Osteoblast (primary cell): ENCODE results near the gene CTTNBP2. TPM values are rescaled to one million over a fixed set of nuclear protein-coding genes. Genes with fewer than 3 reads are reported as not detected.

Source experiments
- DNase-seq: peaks from one replicate; pipeline ENCODE4 v3.0.0; 2011; ENCODE audit warnings: low spot score, mixed read lengths; ENCODE audit not compliant: insufficient read length; ENCODE audit errors: missing footprints
- H2AFZ ChIP-seq: 2 replicates; pipeline ENCODE4 v1.6.0; 2011; ENCODE audit warnings: mild to moderate bottlenecking, low read length
- H3K27ac ChIP-seq: 2 replicates; pipeline ENCODE4 v1.5.1; 2011; ENCODE audit warnings: mild to moderate bottlenecking, low read depth, low read length, moderate library complexity
- H3K27me3 ChIP-seq: 2 replicates; pipeline ENCODE4 v1.6.0; 2012; ENCODE audit warnings: mild to moderate bottlenecking, control low read depth, inconsistent platforms, low read length, moderate library complexity; ENCODE audit not compliant: insufficient read depth
- H3K36me3 ChIP-seq: 2 replicates; pipeline ENCODE4 v1.5.1; 2011; ENCODE audit warnings: mild to moderate bottlenecking, low read length, control low read depth, moderate library complexity; ENCODE audit not compliant: insufficient read depth
- H3K4me1 ChIP-seq: 2 replicates; pipeline ENCODE4 v1.5.1; 2011; ENCODE audit warnings: mild to moderate bottlenecking, low read length, control low read depth, moderate library complexity; ENCODE audit not compliant: insufficient read depth
- H3K4me2 ChIP-seq: 2 replicates; pipeline ENCODE4 v1.6.0; 2011; ENCODE audit warnings: mild to moderate bottlenecking, low read length; ENCODE audit not compliant: insufficient read depth
- H3K4me3 ChIP-seq: fragments of 200-600 bp; sonication (generic); 3 replicates; pipeline ENCODE4 v1.5.1; 2012; ENCODE audit warnings: mild to moderate bottlenecking, low read length, inconsistent platforms; ENCODE audit not compliant: insufficient read depth
- H3K79me2 ChIP-seq: 2 replicates; pipeline ENCODE4 v1.6.0; 2012; ENCODE audit warnings: mild to moderate bottlenecking, low read length, control low read depth, inconsistent platforms; ENCODE audit not compliant: insufficient read depth
- H3K9me3 ChIP-seq: 2 replicates; pipeline ENCODE4 v1.5.1; 2011; ENCODE audit warnings: low read depth, low read length, control low read depth
- H4K20me1 ChIP-seq: 2 replicates; pipeline ENCODE4 v1.6.0; 2012; ENCODE audit warnings: mild to moderate bottlenecking, low read length, control low read depth; ENCODE audit not compliant: insufficient read depth
- CTCF ChIP-seq: IDR thresholded peaks from 2 replicates; pipeline ENCODE4 v1.5.1; 2011; ENCODE audit warnings: mild to moderate bottlenecking, low read depth, low read length, moderate library complexity; ENCODE audit errors: extremely low read depth
- total RNA-seq: library from RNA; depleted of rRNA; stranded (reverse); fragments of >200 nt; gene quantifications from 2 replicates; pipeline ENCODE4 v1.2.3, GENCODE V29; 2012

Gene CTTNBP2
- total RNA-seq, 1 donor, result 1.1 TPM

- H4K20me1 ChIP-seq, result no peaks in the 10 kb centered on the region
- H3K27ac ChIP-seq, result no peak overlapping the region
- no peak overlapping the region for H3K4me2 ChIP-seq
- no peak for TF ChIP-seq CTCF
- no peak overlapping the region for H2AFZ ChIP-seq
- H3K4me3 ChIP-seq, result no peak overlapping the region
- H3K36me3 ChIP-seq, result no peaks in the 10 kb centered on the region
- no peaks in the 10 kb centered on the region for H3K27me3 ChIP-seq
- H3K79me2 ChIP-seq, result no peaks in the 10 kb centered on the region
- H3K9me3 ChIP-seq, result no peaks in the 10 kb centered on the region
- H3K4me1 ChIP-seq, result no peaks in the 10 kb centered on the region
- no peak for DNase-seq
Observed at GRCh38 chr7:117728890-117729624, 144.2 kb downstream of the CTTNBP2 start.

- H3K9me3 ChIP-seq, result no peaks in the 10 kb centered on the region
- TF ChIP-seq CTCF, result no peak
- no peak overlapping the region for H3K4me3 ChIP-seq
- H3K36me3 ChIP-seq, result no peaks in the 10 kb centered on the region
- no peaks in the 10 kb centered on the region for H3K4me1 ChIP-seq
- no peaks in the 10 kb centered on the region for H4K20me1 ChIP-seq
- no peak overlapping the region for H3K4me2 ChIP-seq
- H2AFZ ChIP-seq, result no peak overlapping the region
- H3K27ac ChIP-seq, result no peak overlapping the region
- no peak for DNase-seq
- no peaks in the 10 kb centered on the region for H3K27me3 ChIP-seq
- no peaks in the 10 kb centered on the region for H3K79me2 ChIP-seq
Observed at GRCh38 chr7:117724898-117725297, 148.3 kb downstream of the CTTNBP2 start.

- Histone ChIP-seq H3K9me3 (no peaks in the 10 kb centered on the region), H3K4me3 (no peak overlapping the region), H3K36me3 (no peaks in the 10 kb centered on the region), H3K27me3 (no peaks in the 10 kb centered on the region), H4K20me1 (no peaks in the 10 kb centered on the region), H3K27ac (no peak overlapping the region), H2AFZ (no peak overlapping the region), H3K79me2 (no peaks in the 10 kb centered on the region), H3K4me2 (no peak overlapping the region), H3K4me1 (no peaks in the 10 kb centered on the region)
- DNase-seq, result no peak
- no peak for TF ChIP-seq CTCF
Observed at GRCh38 chr7:117719377-117719776, 153.9 kb downstream of the CTTNBP2 start.

GRCh38 chr7:117718116-117718835 lies 155.0 kb downstream of the CTTNBP2 start:
- H3K9me3 ChIP-seq, result no peaks in the 10 kb centered on the region
- H4K20me1 ChIP-seq, result no peaks in the 10 kb centered on the region
- H3K4me1 ChIP-seq, result no peaks in the 10 kb centered on the region
- no peak overlapping the region for H2AFZ ChIP-seq
- TF ChIP-seq CTCF, result no peak
- H3K27ac ChIP-seq, result no peak overlapping the region
- no peak overlapping the region for H3K4me2 ChIP-seq
- H3K4me3 ChIP-seq, result no peak overlapping the region
- H3K27me3 ChIP-seq, result no peaks in the 10 kb centered on the region
- no peaks in the 10 kb centered on the region for H3K79me2 ChIP-seq
- DNase-seq, result no peak
- no peaks in the 10 kb centered on the region for H3K36me3 ChIP-seq
